ENCODE results near the gene IGSF21. TPM values are rescaled to one million over a fixed set of nuclear protein-coding genes. Genes with fewer than 3 reads are reported as not detected.

IGSF21 gene
- total RNA-seq, 1 experiment from 2014 or later = not detected

DNA sequence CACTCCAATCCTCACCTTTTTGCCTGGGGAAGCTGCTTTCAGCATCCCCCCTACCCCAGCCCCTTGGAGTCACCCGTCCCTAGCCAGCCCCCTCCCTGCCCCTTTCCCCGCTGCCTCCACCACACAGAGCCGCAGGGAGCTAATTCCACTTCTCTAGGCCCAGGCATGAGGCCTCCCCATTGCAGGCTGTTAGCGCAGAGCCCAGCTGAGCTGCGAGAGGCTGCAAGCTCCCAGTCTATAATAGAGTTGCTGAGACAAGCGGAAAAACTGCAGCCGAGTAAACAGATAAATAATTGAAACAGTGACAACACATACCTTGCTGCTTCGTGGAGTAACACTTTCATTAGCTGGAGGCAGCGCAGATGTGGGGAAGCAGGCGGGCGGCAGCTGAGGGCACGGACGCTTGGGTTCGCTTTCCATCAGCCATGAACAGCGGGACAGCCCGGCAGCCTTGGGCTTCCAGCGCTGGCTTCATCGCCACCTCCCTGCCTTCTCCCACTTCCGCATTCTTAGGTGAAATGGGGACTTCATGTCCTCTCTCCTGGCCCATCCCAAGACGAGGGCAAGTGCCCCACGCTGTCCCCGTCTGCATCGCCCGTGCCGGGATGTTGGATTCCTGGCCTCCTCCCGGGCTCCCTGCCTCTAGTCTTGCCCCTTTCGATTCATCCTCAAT lies 183.3 kb downstream of the IGSF21 start:
- no peak overlapping the region for H3K4me3 Mint-ChIP-seq (ENCODE audit: low read depth, unreplicated experiment)
- H3K27ac Mint-ChIP-seq (ENCODE audit: unreplicated experiment) = no peak overlapping the region
- DNase-seq = no peak
- no peaks in the 10 kb centered on the region for H3K36me3 Mint-ChIP-seq (ENCODE audit: insufficient read depth, unreplicated experiment)
- H3K9me3 Mint-ChIP-seq (ENCODE audit: low read depth, unreplicated experiment) = no peaks in the 10 kb centered on the region
- no peaks in the 10 kb centered on the region for H3K4me1 Mint-ChIP-seq (ENCODE audit: low read depth, unreplicated experiment)
- H3K27me3 Mint-ChIP-seq (ENCODE audit: unreplicated experiment) = peaks cover 55% of the 10 kb centered on the region
- no TSS peak for BruUV-seq (replicated peaks)
- intact Hi-C loops (cut with micrococcal nuclease; ENCODE audit: unreplicated experiment) = loop anchor here (10.0 kb wide), 1 partner anchor 284 kb away; no protein-coding TSS in a partner anchor
- TF ChIP-seq, protein P1, sequence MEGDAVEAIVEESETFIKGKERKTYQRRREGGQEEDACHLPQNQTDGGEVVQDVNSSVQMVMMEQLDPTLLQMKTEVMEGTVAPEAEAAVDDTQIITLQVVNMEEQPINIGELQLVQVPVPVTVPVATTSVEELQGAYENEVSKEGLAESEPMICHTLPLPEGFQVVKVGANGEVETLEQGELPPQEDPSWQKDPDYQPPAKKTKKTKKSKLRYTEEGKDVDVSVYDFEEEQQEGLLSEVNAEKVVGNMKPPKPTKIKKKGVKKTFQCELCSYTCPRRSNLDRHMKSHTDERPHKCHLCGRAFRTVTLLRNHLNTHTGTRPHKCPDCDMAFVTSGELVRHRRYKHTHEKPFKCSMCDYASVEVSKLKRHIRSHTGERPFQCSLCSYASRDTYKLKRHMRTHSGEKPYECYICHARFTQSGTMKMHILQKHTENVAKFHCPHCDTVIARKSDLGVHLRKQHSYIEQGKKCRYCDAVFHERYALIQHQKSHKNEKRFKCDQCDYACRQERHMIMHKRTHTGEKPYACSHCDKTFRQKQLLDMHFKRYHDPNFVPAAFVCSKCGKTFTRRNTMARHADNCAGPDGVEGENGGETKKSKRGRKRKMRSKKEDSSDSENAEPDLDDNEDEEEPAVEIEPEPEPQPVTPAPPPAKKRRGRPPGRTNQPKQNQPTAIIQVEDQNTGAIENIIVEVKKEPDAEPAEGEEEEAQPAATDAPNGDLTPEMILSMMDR (IDR thresholded peaks at IDR 0.05; ENCODE audit: unreplicated experiment) = no peak
- CTCF ChIA-PET = no interaction called here

DNA sequence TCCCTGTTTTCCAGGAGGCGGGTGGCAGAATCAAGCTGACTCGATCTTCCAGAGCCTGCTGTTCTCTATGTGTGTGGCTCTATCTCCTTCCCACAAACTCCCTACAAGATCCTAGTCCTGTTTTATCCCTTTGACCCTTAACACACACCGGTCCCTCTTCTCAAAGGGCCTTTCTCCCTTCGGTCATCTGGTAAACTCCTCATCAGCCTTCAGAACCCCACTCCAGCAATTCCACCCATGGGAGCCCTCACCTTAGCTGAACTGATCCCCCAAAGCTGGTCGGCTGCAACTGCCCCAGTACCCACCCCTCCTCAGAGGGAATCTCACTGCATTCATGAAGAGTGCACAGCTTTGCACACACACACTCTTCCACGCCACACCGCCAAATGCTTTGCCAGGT lies 184.9 kb downstream of the IGSF21 start:
- H3K27ac Mint-ChIP-seq (ENCODE audit: unreplicated experiment) = no peak overlapping the region
- no peaks in the 10 kb centered on the region for H3K4me1 Mint-ChIP-seq (ENCODE audit: low read depth, unreplicated experiment)
- no peak overlapping the region for H3K4me3 Mint-ChIP-seq (ENCODE audit: low read depth, unreplicated experiment)
- no peaks in the 10 kb centered on the region for H3K36me3 Mint-ChIP-seq (ENCODE audit: insufficient read depth, unreplicated experiment)
- peaks cover 64% of the 10 kb centered on the region for H3K27me3 Mint-ChIP-seq (ENCODE audit: unreplicated experiment)
- DNase-seq = no peak
- intact Hi-C loops (cut with micrococcal nuclease; ENCODE audit: unreplicated experiment) = loop anchor here (10.0 kb wide), 1 partner anchor 282 kb away; no protein-coding TSS in a partner anchor
- TF ChIP-seq, protein P1 (IDR thresholded peaks at IDR 0.05; ENCODE audit: unreplicated experiment) = no peak
- no peaks in the 10 kb centered on the region for H3K9me3 Mint-ChIP-seq (ENCODE audit: low read depth, unreplicated experiment)
- CTCF ChIA-PET = no interaction called here
- no TSS peak for BruUV-seq (replicated peaks)

DNA sequence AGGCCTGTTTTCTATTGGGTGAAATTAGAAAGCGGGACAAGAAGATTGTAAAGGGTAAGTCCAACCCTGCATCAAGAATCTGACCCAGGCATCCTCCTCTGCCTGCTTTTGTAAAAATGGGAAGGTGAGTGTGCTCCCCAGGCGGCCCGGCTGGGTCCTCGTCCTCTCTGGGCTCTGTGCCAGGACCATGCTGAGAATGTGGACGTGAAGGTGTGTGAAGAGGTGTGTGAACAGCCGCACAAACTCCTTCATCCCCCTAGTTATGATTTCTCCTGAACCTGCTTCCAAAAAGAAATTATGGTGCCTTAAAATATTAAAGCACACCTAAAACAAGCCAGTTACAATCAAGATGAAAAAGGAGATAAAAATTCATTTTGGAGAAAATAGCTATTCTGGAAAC lies 185.7 kb downstream of the IGSF21 start:
- no peak overlapping the region for H3K4me3 Mint-ChIP-seq (ENCODE audit: low read depth, unreplicated experiment)
- intact Hi-C loops (cut with micrococcal nuclease; ENCODE audit: unreplicated experiment) = loop anchor here (10.0 kb wide), 1 partner anchor 282 kb away; no protein-coding TSS in a partner anchor
- peaks cover 72% of the 10 kb centered on the region for H3K27me3 Mint-ChIP-seq (ENCODE audit: unreplicated experiment)
- DNase-seq = no peak
- H3K4me1 Mint-ChIP-seq (ENCODE audit: low read depth, unreplicated experiment) = no peaks in the 10 kb centered on the region
- TF ChIP-seq, protein P1 (IDR thresholded peaks at IDR 0.05; ENCODE audit: unreplicated experiment) = no peak
- no peaks in the 10 kb centered on the region for H3K9me3 Mint-ChIP-seq (ENCODE audit: low read depth, unreplicated experiment)
- BruUV-seq (replicated peaks) = no TSS peak
- no peaks in the 10 kb centered on the region for H3K36me3 Mint-ChIP-seq (ENCODE audit: insufficient read depth, unreplicated experiment)
- CTCF ChIA-PET = interaction anchor here (0.6 kb wide), 1 partner anchor 915 kb away, joined by 3 read pairs; no protein-coding TSS in a partner anchor
- no peak overlapping the region for H3K27ac Mint-ChIP-seq (ENCODE audit: unreplicated experiment)

DNA sequence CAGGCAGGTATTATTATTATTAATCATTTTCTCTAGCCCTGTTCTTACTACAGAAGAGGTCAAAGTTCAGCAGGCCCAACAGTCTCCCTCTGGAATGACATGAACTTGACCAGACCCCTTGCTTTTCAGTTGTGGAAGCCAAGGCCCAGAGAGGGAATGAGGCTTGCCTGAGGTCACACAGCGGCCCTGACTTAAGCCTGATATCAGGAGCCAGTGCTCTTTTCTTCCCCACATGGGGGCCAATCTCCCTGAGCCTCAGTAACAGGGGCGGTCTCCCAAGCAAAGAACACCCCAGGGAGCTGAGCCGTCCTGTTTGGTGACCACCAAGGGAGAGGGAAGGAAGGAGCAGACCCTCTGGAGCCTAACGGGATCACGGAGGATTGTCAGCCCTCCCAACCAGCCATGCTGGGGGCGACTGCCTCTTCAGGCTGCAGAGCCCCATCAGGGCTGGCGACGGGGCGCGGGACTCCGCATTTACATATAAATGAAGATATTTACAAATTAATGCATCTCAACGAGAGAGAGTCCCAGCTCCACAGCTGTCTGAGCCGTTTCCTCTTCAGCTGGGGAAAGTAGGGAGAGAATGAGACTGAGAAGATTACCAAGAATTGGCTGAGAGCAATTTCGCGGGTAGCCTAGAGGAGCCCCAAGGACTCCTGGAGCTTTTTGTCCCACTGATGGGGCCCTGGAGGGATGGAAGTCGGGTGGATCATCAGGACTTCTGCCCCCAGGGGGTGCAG lies 187.0 kb downstream of the IGSF21 start:
- Mint-ChIP-seq H3K4me1 (ENCODE audit: low read depth, unreplicated experiment) (no peaks in the 10 kb centered on the region), H3K36me3 (ENCODE audit: insufficient read depth, unreplicated experiment) (no peaks in the 10 kb centered on the region), H3K4me3 (ENCODE audit: low read depth, unreplicated experiment) (no peak overlapping the region), H3K27ac (ENCODE audit: unreplicated experiment) (no peak overlapping the region), H3K27me3 (ENCODE audit: unreplicated experiment) (peaks cover 79% of the 10 kb centered on the region), H3K9me3 (ENCODE audit: low read depth, unreplicated experiment) (no peaks in the 10 kb centered on the region)
- TF ChIP-seq, protein P1 (IDR thresholded peaks at IDR 0.05; ENCODE audit: unreplicated experiment) = no peak
- CTCF ChIA-PET = interaction anchor here (0.6 kb wide), 1 partner anchor 126 kb away, joined by 5 read pairs; no protein-coding TSS in a partner anchor
- intact Hi-C loops (cut with micrococcal nuclease; ENCODE audit: unreplicated experiment) = loop anchor here (10.0 kb wide), 1 partner anchor 280 kb away; no protein-coding TSS in a partner anchor
- no TSS peak for BruUV-seq (replicated peaks)
- DNase-seq = no peak
